Naive thymus-derived CD8-positive, alpha-beta T cell (primary cell): ENCODE data around the gene CDH23. TPM values are rescaled to one million over a fixed set of nuclear protein-coding genes. Genes with fewer than 3 reads are reported as not detected.
A peak's percentile ranks its signal among the peaks of the same experiment; 100 is the strongest.

Source experiments
- ATAC-seq, 2 donors: fragments of 150-1000 bp; cut with Tn5 transposase in 1 of 2; sonication (Bioruptor Pico), chemical (Tn5 transposase) in 1 of 2; 1 replicate in 1 of 2; 2 replicates in 1 of 2; pipeline ENCODE4 v1.10.0; 2021; ENCODE audit warnings: mild to moderate bottlenecking in 2 of 2, moderate library complexity in 2 of 2
- POLR2A ChIA-PET: fragments of 350-600 bp; sonication (Branson Sonifier 250); formaldehyde crosslinking; loops from one replicate; lab custom pipeline; 2021; ENCODE audit warnings: antibody characterized with exemption; lab: Charles Lee
- DNase-seq, 10 donors: peaks; one replicate each; pipeline versions ENCODE4 v3.0.0 to v3.0.0-alpha.2; 2020 to 2022
- H3K27ac Mint-ChIP-seq, 10 donors: one replicate each; pipeline ENCODE4 v1.8.0; 2020 to 2022; ENCODE audit warnings: mild to moderate bottlenecking in 10 of 10, mixed read lengths in 10 of 10, moderate library complexity in 4 of 10, inconsistent platforms in 1 of 10
- H3K27me3 Mint-ChIP-seq, 5 donors: one replicate each; pipeline ENCODE4 v1.8.0; 2021 to 2022; ENCODE audit warnings: mixed read lengths in 5 of 5
- H3K36me3 Mint-ChIP-seq, 3 donors: one replicate each; pipeline ENCODE4 v1.8.0; 2020 to 2022; ENCODE audit warnings: mixed read lengths in 3 of 3, mild to moderate bottlenecking in 2 of 3, inconsistent platforms in 1 of 3
- H3K4me1 Mint-ChIP-seq, 4 donors: one replicate each; pipeline ENCODE4 v1.8.0; 2021 to 2022; ENCODE audit warnings: mixed read lengths in 4 of 4
- H3K4me3 Mint-ChIP-seq, 10 donors: one replicate each; pipeline ENCODE4 v1.8.0; 2020 to 2022; ENCODE audit warnings: mild to moderate bottlenecking in 10 of 10, mixed read lengths in 10 of 10, moderate library complexity in 6 of 10, inconsistent platforms in 1 of 10
- H3K9me3 Mint-ChIP-seq, 9 donors: one replicate each; pipeline ENCODE4 v1.8.0; 2020 to 2022; ENCODE audit warnings: mixed read lengths in 9 of 9, mild to moderate bottlenecking in 3 of 9, inconsistent platforms in 1 of 9, moderate library complexity in 1 of 9
- polyA plus RNA-seq, 3 donors: library from polyadenylated mRNA; unstranded; fragments of 300-500 nt; fragmentation: Illumina TruSeq; gene quantifications; one replicate each; pipeline ENCODE4 v1.2.3, GENCODE V29; 2021
- total RNA-seq, 8 experiments: library from RNA in 2 of 8; stranded (reverse) in 2 of 8; gene quantifications; one replicate each; pipeline ENCODE4 v1.2.3 and lab custom pipeline; 2021 to 2026

The CDH23 gene
- total and polyA plus RNA-seq, 5 experiments from 2014 or later, result 0.82 to 10.2 (median 3.8) TPM

DNA sequence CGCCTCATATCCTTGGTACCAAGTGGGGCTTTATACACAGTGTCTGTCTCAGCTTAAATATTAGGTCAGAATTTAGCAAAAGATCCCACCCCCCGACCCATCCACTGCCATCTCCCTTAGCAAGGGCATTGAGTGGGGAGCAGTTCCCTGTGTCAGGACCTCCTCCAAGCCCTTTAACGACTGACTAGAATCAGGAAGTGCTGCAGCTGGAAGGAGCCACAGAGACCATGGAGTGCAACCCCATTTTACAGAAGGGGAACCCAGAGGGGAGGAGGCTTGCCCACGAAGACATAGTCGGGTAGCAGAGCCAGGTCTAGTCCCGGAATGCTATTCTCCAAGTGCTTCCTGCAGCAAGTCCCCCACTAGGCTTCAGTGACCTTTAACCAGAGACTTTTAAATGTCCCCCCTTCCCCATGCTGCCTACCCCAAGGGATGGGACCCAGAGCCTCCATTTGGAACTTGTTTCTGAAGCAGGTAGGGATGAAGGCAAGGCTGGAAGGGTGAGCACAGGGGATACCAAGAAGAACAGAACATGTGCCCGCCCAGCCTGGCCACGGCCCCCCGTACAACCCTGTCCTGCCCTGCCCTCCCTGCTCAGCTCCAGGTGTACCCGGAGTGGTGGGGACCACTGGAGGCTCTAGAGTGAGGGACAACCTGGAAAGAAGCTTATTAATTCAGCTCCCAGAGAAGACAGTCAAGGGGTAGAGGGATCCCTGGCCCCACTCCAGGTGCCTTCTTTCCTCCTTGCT is 281.5 kb downstream of the CDH23 start:
- Mint-ChIP-seq H3K27ac (peak overlapping the region in 2 of 10 donors; percentile 47 to 53), H3K36me3 (no peaks in the 10 kb centered on the region), H3K4me1 (peaks cover 0 to 8% (median 1%) of the 10 kb centered on the region in 4 donors), H3K9me3 (no peaks in the 10 kb centered on the region), H3K27me3 (peaks cover 0 to 3% (median 0%) of the 10 kb centered on the region in 5 donors), H3K4me3 (no peak overlapping the region)
- ATAC-seq, result no peak
- no peak for DNase-seq
- POLR2A ChIA-PET, result no interaction called here

- Mint-ChIP-seq H3K27me3 (peaks cover 0 to 3% (median 0%) of the 10 kb centered on the region in 5 donors), H3K9me3 (no peaks in the 10 kb centered on the region), H3K27ac (peak overlapping the region in 1 of 10 donors; percentile 9), H3K4me3 (no peak overlapping the region), H3K36me3 (no peaks in the 10 kb centered on the region), H3K4me1 (peaks cover 0 to 10% (median 3%) of the 10 kb centered on the region in 4 donors)
- POLR2A ChIA-PET, result no interaction called here
- no peak for ATAC-seq
- no peak for DNase-seq
Measured at GRCh38 chr10:71679425-71679824, 282.7 kb downstream of the CDH23 start.

DNA sequence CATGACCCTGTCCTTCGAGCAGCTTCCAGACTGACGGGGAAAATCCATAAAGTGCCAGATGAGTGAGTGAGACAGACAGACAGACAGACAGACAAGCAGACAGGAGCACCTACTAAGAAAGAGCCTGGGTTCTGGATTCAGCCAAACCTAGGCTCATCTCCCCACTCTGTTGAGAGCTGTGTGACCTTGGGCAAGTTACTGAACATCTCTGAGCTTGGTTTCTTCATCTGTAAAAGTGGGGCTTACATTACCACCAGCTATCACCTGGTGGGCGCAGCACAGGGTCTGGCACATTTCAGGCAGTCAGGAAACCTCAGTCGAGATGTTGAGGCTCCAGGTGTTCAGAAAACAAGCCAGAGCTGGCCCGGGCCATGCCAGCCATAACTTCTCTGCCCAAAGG is 285.3 kb downstream of the CDH23 start:
- Mint-ChIP-seq H3K9me3 (peaks cover 0 to 2% (median 0%) of the 10 kb centered on the region in 9 donors), H3K27me3 (peaks cover 0 to 3% (median 0%) of the 10 kb centered on the region in 5 donors), H3K4me1 (peaks cover 0 to 12% (median 4%) of the 10 kb centered on the region in 4 donors), H3K27ac (no peak overlapping the region), H3K4me3 (no peak overlapping the region), H3K36me3 (no peaks in the 10 kb centered on the region)
- POLR2A ChIA-PET, result interaction anchor here (0.6 kb wide), 1 partner anchor 11 kb away, joined by 3 read pairs; no protein-coding TSS in a partner anchor
- DNase-seq (no peak), ATAC-seq (no peak)

- Mint-ChIP-seq H3K9me3 (peaks cover 0 to 12% (median 4%) of the 10 kb centered on the region in 9 donors), H3K27me3 (no peaks in the 10 kb centered on the region), H3K4me3 (no peak overlapping the region), H3K4me1 (peaks cover 3 to 15% (median 4%) of the 10 kb centered on the region in 4 donors), H3K27ac (peak overlapping the region in 1 of 10 donors; percentile 9), H3K36me3 (no peaks in the 10 kb centered on the region)
- POLR2A ChIA-PET, result interaction anchor here (1.3 kb wide), 1 partner anchor 9 kb away, joined by 3 read pairs; no protein-coding TSS in a partner anchor
- DNase-seq (no peak), ATAC-seq (no peak)
Measured at GRCh38 chr10:71683301-71683700, 286.6 kb downstream of the CDH23 start.

- H3K9me3 Mint-ChIP-seq, result peaks cover 0 to 15% (median 4%) of the 10 kb centered on the region in 9 donors
- no peak for ATAC-seq
- no peaks in the 10 kb centered on the region for H3K36me3 Mint-ChIP-seq
- peak overlapping the region in 2 of 10 donors; percentile 28 to 40 for H3K27ac Mint-ChIP-seq
- POLR2A ChIA-PET, result no interaction called here
- DNase-seq, result no peak
- H3K4me3 Mint-ChIP-seq, result no peak overlapping the region
- no peaks in the 10 kb centered on the region for H3K27me3 Mint-ChIP-seq
- peaks cover 3 to 15% (median 5%) of the 10 kb centered on the region in 4 donors for H3K4me1 Mint-ChIP-seq
Measured at GRCh38 chr10:71684356-71685173, 287.8 kb downstream of the CDH23 start.

DNA sequence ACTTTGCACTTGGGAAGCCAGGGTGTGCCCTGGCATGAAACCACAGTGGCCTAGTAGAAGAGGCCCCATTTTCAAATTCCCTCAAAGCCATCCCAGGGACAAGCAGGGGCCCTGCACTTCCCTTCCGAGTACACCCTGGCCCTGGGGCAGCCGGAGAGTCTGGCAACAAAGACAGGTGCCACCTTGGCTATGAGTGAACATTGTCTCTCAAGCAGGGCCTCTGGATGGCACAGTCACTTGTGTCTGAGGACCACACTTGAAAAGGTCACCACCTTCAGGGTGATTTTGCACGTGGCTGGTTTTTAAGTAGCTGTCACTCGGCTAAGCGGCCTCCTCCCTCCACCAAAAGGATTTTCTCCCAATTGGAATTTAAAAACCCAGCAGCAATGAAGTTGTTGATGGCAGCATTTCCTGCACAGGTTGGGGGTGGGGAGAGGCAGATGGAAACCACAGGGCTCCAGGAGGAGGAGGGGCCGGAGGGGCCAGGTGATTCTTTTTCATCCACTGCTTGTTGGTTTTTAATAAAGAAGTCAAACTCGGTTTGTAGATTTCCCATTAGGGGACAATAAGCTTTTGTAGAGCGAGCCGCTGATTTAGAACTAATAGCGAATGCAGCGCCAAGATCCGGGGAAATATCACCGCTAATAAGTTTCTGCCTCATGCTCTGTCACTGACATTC is 289.0 kb downstream of the CDH23 start:
- POLR2A ChIA-PET, result no interaction called here
- H3K27ac Mint-ChIP-seq, result peak overlapping the region in 1 of 10 donors; percentile 57
- peaks cover 0 to 15% (median 4%) of the 10 kb centered on the region in 9 donors for H3K9me3 Mint-ChIP-seq

GRCh38 chr10:71687077-71687476 is 290.4 kb downstream of the CDH23 start:
- H3K27ac Mint-ChIP-seq, result peak overlapping the region in 2 of 10 donors; percentile 34 to 82
- H3K9me3 Mint-ChIP-seq, result peaks cover 0 to 18% (median 4%) of the 10 kb centered on the region in 9 donors
- POLR2A ChIA-PET, result no interaction called here
- H3K4me1 Mint-ChIP-seq, result peaks cover 3 to 15% (median 5%) of the 10 kb centered on the region in 4 donors
- ATAC-seq (no peak), DNase-seq (no peak)
- H3K4me3 Mint-ChIP-seq, result no peak overlapping the region
- H3K36me3 Mint-ChIP-seq, result no peaks in the 10 kb centered on the region
- no peaks in the 10 kb centered on the region for H3K27me3 Mint-ChIP-seq

More for the DNA sequence above, 289.0 kb downstream of the CDH23 start:
- DNase-seq, result no peak
- no peaks in the 10 kb centered on the region for H3K27me3 Mint-ChIP-seq
- no peaks in the 10 kb centered on the region for H3K36me3 Mint-ChIP-seq
- H3K4me1 Mint-ChIP-seq, result peaks cover 3 to 15% (median 5%) of the 10 kb centered on the region in 4 donors
- no peak overlapping the region for H3K4me3 Mint-ChIP-seq
- ATAC-seq, result no peak

DNA sequence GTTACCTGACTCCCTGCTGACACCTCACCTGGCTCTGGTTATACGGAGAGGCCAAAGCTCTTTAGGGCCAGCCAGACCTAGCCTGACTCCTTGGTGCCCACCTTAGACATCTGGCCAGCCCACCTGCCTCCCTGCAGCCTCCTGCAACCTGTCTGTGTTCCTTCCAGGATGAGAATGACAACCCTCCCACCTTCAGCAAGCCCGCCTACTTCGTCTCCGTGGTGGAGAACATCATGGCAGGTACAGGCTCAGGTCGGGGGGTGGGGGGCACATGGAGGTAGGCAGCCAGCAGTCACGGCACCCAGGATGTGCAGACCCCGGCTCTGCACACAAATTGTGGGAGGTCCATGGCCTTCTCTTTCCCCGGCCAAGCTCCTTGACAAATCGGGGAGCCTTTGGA is 290.8 kb downstream of the CDH23 start:
- no peaks in the 10 kb centered on the region for H3K27me3 Mint-ChIP-seq
- peaks cover 3 to 15% (median 5%) of the 10 kb centered on the region in 4 donors for H3K4me1 Mint-ChIP-seq
- no peak for ATAC-seq
- POLR2A ChIA-PET, result no interaction called here
- H3K27ac Mint-ChIP-seq, result peak overlapping the region in 9 of 10 donors; percentile 34 to 98 (median 76)
- H3K9me3 Mint-ChIP-seq, result peaks cover 0 to 18% (median 4%) of the 10 kb centered on the region in 9 donors
- no peaks in the 10 kb centered on the region for H3K36me3 Mint-ChIP-seq
- H3K4me3 Mint-ChIP-seq, result no peak overlapping the region
- DNase-seq, result no peak

GRCh38 chr10:71688256-71688655 is 291.5 kb downstream of the CDH23 start:
- POLR2A ChIA-PET, result no interaction called here
- no peaks in the 10 kb centered on the region for H3K27me3 Mint-ChIP-seq
- H3K27ac Mint-ChIP-seq, result peak overlapping the region; percentile 69 to 98 (median 84)
- DNase-seq (no peak), ATAC-seq (no peak)
- H3K9me3 Mint-ChIP-seq, result peaks cover 0 to 18% (median 4%) of the 10 kb centered on the region in 9 donors
- H3K4me3 Mint-ChIP-seq, result peak overlapping the region in 2 of 10 donors; percentile 22 to 39
- no peaks in the 10 kb centered on the region for H3K36me3 Mint-ChIP-seq
- H3K4me1 Mint-ChIP-seq, result peaks cover 3 to 8% (median 6%) of the 10 kb centered on the region in 4 donors

- POLR2A ChIA-PET, result interaction anchor here (0.5 to 1.0 kb wide), 2 partner anchors 16 to 20 kb away, joined by 3 to 9 read pairs; no protein-coding TSS in a partner anchor
- Mint-ChIP-seq H3K27me3 (no peaks in the 10 kb centered on the region), H3K4me1 (peaks cover 11 to 25% (median 19%) of the 10 kb centered on the region in 4 donors), H3K4me3 (no peak overlapping the region), H3K9me3 (peaks cover 0 to 18% (median 4%) of the 10 kb centered on the region in 9 donors), H3K36me3 (no peaks in the 10 kb centered on the region), H3K27ac (peak overlapping the region in 1 of 10 donors; percentile 45)
- DNase-seq (no peak), ATAC-seq (no peak)
Measured at GRCh38 chr10:71690094-71690720, 293.5 kb downstream of the CDH23 start.

GRCh38 chr10:71691405-71691804 is 294.7 kb downstream of the CDH23 start:
- POLR2A ChIA-PET, result no interaction called here
- H3K36me3 Mint-ChIP-seq, result no peaks in the 10 kb centered on the region
- DNase-seq (no peak), ATAC-seq (no peak)
- H3K27ac Mint-ChIP-seq, result no peak overlapping the region
- no peaks in the 10 kb centered on the region for H3K27me3 Mint-ChIP-seq
- H3K4me3 Mint-ChIP-seq, result no peak overlapping the region
- H3K4me1 Mint-ChIP-seq, result peaks cover 11 to 32% (median 25%) of the 10 kb centered on the region in 4 donors
- H3K9me3 Mint-ChIP-seq, result peaks cover 0 to 18% (median 4%) of the 10 kb centered on the region in 9 donors
